NCI-H1105 (cell line): ENCODE data around the gene FBXO7.

ENCODE experiments used
- DNase-seq: peaks from one replicate; lab custom pipeline; 2025; lab: John Stamatoyannopoulos, UW

Gene FBXO7

GRCh38 chr22:32531931-32532819 lies 57.6 kb downstream of the FBXO7 start:
- DNase-seq = no peak

- DNase-seq = no peak
Measured at GRCh38 chr22:32532820-32533128, 58.2 kb downstream of the FBXO7 start.

GRCh38 chr22:32533265-32534111 lies 58.9 kb downstream of the FBXO7 start:
- DNase-seq = no peak

GRCh38 chr22:32534252-32535235 lies 59.9 kb downstream of the FBXO7 start:
- DNase-seq = no peak

- DNase-seq = no peak
Measured at GRCh38 chr22:32535531-32536190, 61.0 kb downstream of the FBXO7 start.

GRCh38 chr22:32536352-32536751 lies 61.7 kb downstream of the FBXO7 start:
- no peak for DNase-seq

- no peak for DNase-seq
Measured at GRCh38 chr22:32538521-32538920, 63.9 kb downstream of the FBXO7 start.

GRCh38 chr22:32539631-32540421 lies 65.2 kb downstream of the FBXO7 start:
- no peak for DNase-seq

- DNase-seq = no peak
Measured at GRCh38 chr22:32541481-32541880, 66.9 kb downstream of the FBXO7 start.

GRCh38 chr22:32542066-32542676 lies 67.6 kb downstream of the FBXO7 start:
- no peak for DNase-seq

- no peak for DNase-seq
Measured at GRCh38 chr22:32542677-32543357, 68.2 kb downstream of the FBXO7 start.

GRCh38 chr22:32544953-32545558 lies 70.4 kb downstream of the FBXO7 start:
- no peak for DNase-seq

GRCh38 chr22:32545801-32546200 lies 71.2 kb downstream of the FBXO7 start:
- DNase-seq = no peak

- no peak for DNase-seq
Measured at GRCh38 chr22:32546496-32546895, 71.9 kb downstream of the FBXO7 start.

GRCh38 chr22:32546935-32547334 lies 72.3 kb downstream of the FBXO7 start:
- DNase-seq = no peak

- DNase-seq = no peak
Measured at GRCh38 chr22:32548039-32548438, 73.4 kb downstream of the FBXO7 start.
